Measurements from ENCODE around the gene TAOK2. TPM values are rescaled to one million over a fixed set of nuclear protein-coding genes. Genes with fewer than 3 reads are reported as not detected.

Gene TAOK2
- total and polyA plus RNA-seq, 2 donors: 18.5 to 28.7 TPM

DNA sequence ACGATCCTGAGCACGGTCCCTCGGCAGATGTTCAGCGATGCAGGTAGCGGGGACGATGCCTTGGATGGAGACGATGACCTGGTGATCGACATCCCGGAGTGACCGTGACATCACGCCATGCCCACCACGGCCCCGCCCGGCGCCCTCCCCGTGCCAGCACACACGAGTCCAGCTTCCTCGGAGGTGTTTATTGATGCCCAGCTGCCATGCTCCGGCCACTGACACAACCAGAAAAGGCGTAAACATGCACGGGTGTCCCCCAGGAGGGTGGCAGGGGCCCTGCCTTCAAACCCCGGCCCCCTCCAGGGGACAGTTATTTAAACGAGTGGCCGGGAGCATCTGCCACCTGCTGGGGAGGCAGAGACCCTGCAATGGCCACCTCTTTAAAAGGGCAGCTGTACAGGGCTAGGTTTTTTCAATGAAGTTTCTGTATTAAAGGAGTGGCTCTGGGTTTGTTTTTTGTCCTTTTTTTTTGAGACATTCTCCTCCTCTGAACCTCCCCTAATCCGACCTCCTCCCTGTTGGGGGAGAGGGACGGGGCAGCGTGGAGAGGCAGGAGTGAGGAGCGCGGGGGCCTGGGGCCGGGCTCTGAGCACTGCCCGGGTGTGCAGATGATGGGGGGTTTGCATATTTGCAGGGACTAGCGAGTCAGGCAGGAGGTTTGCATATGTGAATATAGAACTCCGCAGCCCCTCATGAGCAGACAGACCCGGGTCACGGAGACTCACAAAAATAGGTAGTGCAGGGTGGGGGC, 31.9 kb downstream of the TAOK2 start:
- WGBS: 82% methylated on average over 35 of the region's 35 CpGs
- H3K9me3 ChIP-seq (ENCODE audit: control insufficient read depth in 2 of 2, insufficient read depth in 1 of 2, low read length in 1 of 2): peaks cover 0 to 2% of the 10 kb centered on the region in 2 donors
- H3K27ac ChIP-seq (ENCODE audit: low read depth in 1 of 2, low read length in 1 of 2): no peak overlapping the region
- H3K4me1 ChIP-seq (ENCODE audit: control insufficient read depth in 2 of 2, insufficient read depth in 2 of 2, low read length in 2 of 2): peaks cover 12 to 21% of the 10 kb centered on the region in 2 donors
- peaks cover 32 to 35% of the 10 kb centered on the region in 2 donors for H3K36me3 ChIP-seq (ENCODE audit: control insufficient read depth in 2 of 2, insufficient read depth in 2 of 2, low read length in 1 of 2)
- no peak overlapping the region for H3K4me3 ChIP-seq (ENCODE audit: low read length in 2 of 2)
- peak in 1 of 9 donors; percentile 37 for DNase-seq (ENCODE audit: low read depth in 6 of 9, low spot score in 9 of 9)
- H3K27me3 ChIP-seq (ENCODE audit: control insufficient read depth in 2 of 2, insufficient read depth in 1 of 2, low read length in 1 of 2): peaks cover 10 to 24% of the 10 kb centered on the region in 2 donors

- WGBS: 95% methylated on average over 18 of the region's 18 CpGs
- peaks cover 27 to 29% of the 10 kb centered on the region in 2 donors for H3K36me3 ChIP-seq (ENCODE audit: control insufficient read depth in 2 of 2, insufficient read depth in 2 of 2, low read length in 1 of 2)
Observed at GRCh38 chr16:30006095-30006473, 32.4 kb downstream of the TAOK2 start.

GRCh38 chr16:30006659-30007377, 33.1 kb downstream of the TAOK2 start:
- peaks cover 20 to 23% of the 10 kb centered on the region in 2 donors for H3K36me3 ChIP-seq (ENCODE audit: control insufficient read depth in 2 of 2, insufficient read depth in 2 of 2, low read length in 1 of 2)
- H3K27ac ChIP-seq (ENCODE audit: low read depth in 1 of 2, low read length in 1 of 2): no peak overlapping the region
- peaks cover 0 to 7% of the 10 kb centered on the region in 2 donors for H3K9me3 ChIP-seq (ENCODE audit: control insufficient read depth in 2 of 2, insufficient read depth in 1 of 2, low read length in 1 of 2)
- peaks cover 21 to 37% of the 10 kb centered on the region in 2 donors for H3K27me3 ChIP-seq (ENCODE audit: control insufficient read depth in 2 of 2, insufficient read depth in 1 of 2, low read length in 1 of 2)
- WGBS: 97% methylated on average over 34 of the region's 34 CpGs
- no peak for DNase-seq (ENCODE audit: low read depth in 6 of 9, low spot score in 9 of 9)
- H3K4me3 ChIP-seq (ENCODE audit: low read length in 2 of 2): no peak overlapping the region
- H3K4me1 ChIP-seq (ENCODE audit: control insufficient read depth in 2 of 2, insufficient read depth in 2 of 2, low read length in 2 of 2): peaks cover 15 to 27% of the 10 kb centered on the region in 2 donors

More at GRCh38 chr16:30006095-30006473, 32.4 kb downstream of the TAOK2 start:
- H3K27me3 ChIP-seq (ENCODE audit: control insufficient read depth in 2 of 2, insufficient read depth in 1 of 2, low read length in 1 of 2): peaks cover 14 to 30% of the 10 kb centered on the region in 2 donors
- H3K4me3 ChIP-seq (ENCODE audit: low read length in 2 of 2): no peak overlapping the region
- H3K9me3 ChIP-seq (ENCODE audit: control insufficient read depth in 2 of 2, insufficient read depth in 1 of 2, low read length in 1 of 2): peaks cover 0 to 4% of the 10 kb centered on the region in 2 donors
- H3K27ac ChIP-seq (ENCODE audit: low read depth in 1 of 2, low read length in 1 of 2): no peak overlapping the region
- DNase-seq (ENCODE audit: low read depth in 6 of 9, low spot score in 9 of 9): no peak
- peaks cover 15 to 23% of the 10 kb centered on the region in 2 donors for H3K4me1 ChIP-seq (ENCODE audit: control insufficient read depth in 2 of 2, insufficient read depth in 2 of 2, low read length in 2 of 2)

DNA sequence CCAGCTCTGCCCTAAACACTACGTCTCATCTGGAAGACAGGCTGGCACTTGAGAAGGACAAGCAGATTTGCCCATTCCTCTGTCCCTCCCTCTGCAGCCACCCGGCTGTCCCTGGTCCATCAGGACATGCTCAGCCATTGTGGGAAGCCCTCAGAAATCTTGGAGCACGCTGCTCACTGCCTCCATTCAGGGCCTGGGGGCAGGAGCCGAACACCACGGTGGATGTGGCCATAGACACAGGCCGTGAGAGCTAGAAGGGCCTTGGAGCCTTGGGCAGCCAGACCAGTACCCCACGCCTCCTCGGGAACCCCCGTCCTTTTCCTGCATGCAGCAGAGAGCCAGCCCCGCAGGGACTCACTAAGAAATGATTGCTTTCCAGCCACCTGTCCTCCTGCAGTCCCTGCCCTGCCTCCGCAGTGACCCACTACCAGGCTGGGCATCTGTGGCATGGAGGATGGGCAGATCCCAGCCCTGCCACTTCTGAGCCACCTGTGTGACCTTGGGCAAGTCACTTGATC, 33.8 kb downstream of the TAOK2 start:
- Histone ChIP-seq H3K27ac (ENCODE audit: low read depth in 1 of 2, low read length in 1 of 2) (no peak overlapping the region), H3K4me3 (ENCODE audit: low read length in 2 of 2) (no peak overlapping the region), H3K36me3 (ENCODE audit: control insufficient read depth in 2 of 2, insufficient read depth in 2 of 2, low read length in 1 of 2) (peaks cover 15 to 17% of the 10 kb centered on the region in 2 donors), H3K27me3 (ENCODE audit: control insufficient read depth in 2 of 2, insufficient read depth in 1 of 2, low read length in 1 of 2) (peaks cover 27 to 44% of the 10 kb centered on the region in 2 donors), H3K9me3 (ENCODE audit: control insufficient read depth in 2 of 2, insufficient read depth in 1 of 2, low read length in 1 of 2) (peaks cover 1 to 10% of the 10 kb centered on the region in 2 donors), H3K4me1 (ENCODE audit: control insufficient read depth in 2 of 2, insufficient read depth in 2 of 2, low read length in 2 of 2) (peaks cover 15 to 28% of the 10 kb centered on the region in 2 donors)
- no peak for DNase-seq (ENCODE audit: low read depth in 6 of 9, low spot score in 9 of 9)
- WGBS: 92% methylated on average over 11 of the region's 11 CpGs

GRCh38 chr16:30009085-30009862, 35.6 kb downstream of the TAOK2 start:
- Histone ChIP-seq H3K27ac (ENCODE audit: low read depth in 1 of 2, low read length in 1 of 2) (no peak overlapping the region), H3K36me3 (ENCODE audit: control insufficient read depth in 2 of 2, insufficient read depth in 2 of 2, low read length in 1 of 2) (peaks cover 9% of the 10 kb centered on the region in 2 donors), H3K27me3 (ENCODE audit: control insufficient read depth in 2 of 2, insufficient read depth in 1 of 2, low read length in 1 of 2) (peaks cover 29 to 61% of the 10 kb centered on the region in 2 donors), H3K9me3 (ENCODE audit: control insufficient read depth in 2 of 2, insufficient read depth in 1 of 2, low read length in 1 of 2) (peaks cover 1 to 10% of the 10 kb centered on the region in 2 donors), H3K4me3 (ENCODE audit: low read length in 2 of 2) (no peak overlapping the region), H3K4me1 (ENCODE audit: control insufficient read depth in 2 of 2, insufficient read depth in 2 of 2, low read length in 2 of 2) (peaks cover 15 to 25% of the 10 kb centered on the region in 2 donors)
- WGBS: 71% methylated on average over 26 of the region's 26 CpGs
- no peak for DNase-seq (ENCODE audit: low read depth in 6 of 9, low spot score in 9 of 9)

DNA sequence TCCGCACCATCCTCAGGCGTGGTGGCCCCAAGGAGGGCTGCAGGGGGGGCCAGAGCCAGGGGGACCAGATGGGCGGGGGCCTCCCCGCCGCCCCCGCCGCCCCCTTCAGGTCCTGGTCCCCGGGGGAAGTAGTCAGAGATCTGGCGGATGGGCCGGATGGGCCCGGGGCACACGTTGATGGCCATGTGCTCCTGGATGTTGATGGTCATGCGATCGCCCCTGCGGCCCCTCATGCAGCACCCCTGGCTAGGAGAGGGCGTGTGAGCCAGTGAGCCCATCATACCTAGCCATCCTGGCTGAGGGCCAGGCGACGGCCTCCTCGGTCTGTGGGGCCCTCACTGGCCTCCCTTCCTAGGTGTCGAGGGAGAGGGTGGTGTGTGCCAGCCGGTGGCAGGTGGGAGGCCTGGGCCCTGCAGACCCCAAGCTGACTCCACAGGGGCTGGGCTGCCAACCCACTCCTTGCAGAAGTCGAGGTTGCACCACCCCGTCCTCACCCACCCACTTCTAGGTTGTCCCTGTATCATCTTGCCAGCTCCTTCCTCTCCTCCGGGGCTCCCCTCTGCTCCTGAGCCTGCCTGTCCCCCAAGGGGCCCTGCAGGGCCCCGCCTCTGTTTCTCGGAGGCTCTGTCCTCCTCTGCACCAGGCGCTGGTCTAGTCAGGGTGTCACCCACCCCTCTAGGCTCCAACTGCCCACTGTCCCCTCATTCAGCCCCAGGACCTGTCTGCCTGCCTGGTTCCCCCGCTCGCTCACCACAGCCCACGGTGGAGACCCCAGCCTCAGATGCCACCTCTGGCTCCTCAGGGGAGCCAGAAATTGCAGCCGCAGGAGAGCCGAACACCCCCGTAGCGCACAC, 36.5 kb downstream of the TAOK2 start:
- Histone ChIP-seq H3K27ac (ENCODE audit: low read depth in 1 of 2, low read length in 1 of 2) (no peak overlapping the region), H3K4me1 (ENCODE audit: control insufficient read depth in 2 of 2, insufficient read depth in 2 of 2, low read length in 2 of 2) (peaks cover 7 to 15% of the 10 kb centered on the region in 2 donors), H3K4me3 (ENCODE audit: low read length in 2 of 2) (peak overlapping the region in 1 of 2 donors; percentile 53), H3K27me3 (ENCODE audit: control insufficient read depth in 2 of 2, insufficient read depth in 1 of 2, low read length in 1 of 2) (peaks cover 29 to 64% of the 10 kb centered on the region in 2 donors), H3K36me3 (ENCODE audit: control insufficient read depth in 2 of 2, insufficient read depth in 2 of 2, low read length in 1 of 2) (peaks cover 9% of the 10 kb centered on the region in 2 donors), H3K9me3 (ENCODE audit: control insufficient read depth in 2 of 2, insufficient read depth in 1 of 2, low read length in 1 of 2) (peaks cover 1 to 10% of the 10 kb centered on the region in 2 donors)
- WGBS: 32% methylated on average over 34 of the region's 34 CpGs
- no peak for DNase-seq (ENCODE audit: low read depth in 6 of 9, low spot score in 9 of 9)

- peaks cover 1 to 10% of the 10 kb centered on the region in 2 donors for H3K9me3 ChIP-seq (ENCODE audit: control insufficient read depth in 2 of 2, insufficient read depth in 1 of 2, low read length in 1 of 2)
- peaks cover 7 to 12% of the 10 kb centered on the region in 2 donors for H3K4me1 ChIP-seq (ENCODE audit: control insufficient read depth in 2 of 2, insufficient read depth in 2 of 2, low read length in 2 of 2)
- 1% methylated on average over 98 of the region's 99 CpGs for WGBS
- H3K27me3 ChIP-seq (ENCODE audit: control insufficient read depth in 2 of 2, insufficient read depth in 1 of 2, low read length in 1 of 2): peaks cover 29 to 67% of the 10 kb centered on the region in 2 donors
- H3K27ac ChIP-seq (ENCODE audit: low read depth in 1 of 2, low read length in 1 of 2): no peak within 1 kb of the TSS
- peak within 1 kb of the TSS in 1 of 2 donors; percentile 53 for H3K4me3 ChIP-seq (ENCODE audit: low read length in 2 of 2)
- H3K36me3 ChIP-seq (ENCODE audit: control insufficient read depth in 2 of 2, insufficient read depth in 2 of 2, low read length in 1 of 2): peaks cover under 1 to 5% of the 10 kb centered on the region in 2 donors
- DNase-seq (ENCODE audit: low read depth in 6 of 9, low spot score in 9 of 9): peak in 1 of 9 donors; percentile 55
Observed at GRCh38 chr16:30010844-30011713, 37.4 kb downstream of the TAOK2 start, which contains the start of gene DOC2A. Gene DOC2A (minus strand): TSS chr16:30011027. CDS start chr16:30010222, 805 bp downstream.
